CD14-positive monocyte (primary cell): Measurements from ENCODE around the gene BMP4. TPM values are rescaled to one million over a fixed set of nuclear protein-coding genes. Genes with fewer than 3 reads are reported as not detected.

Experiments
- DNase-seq, 3 donors: peaks; one replicate each; pipeline ENCODE4 v3.0.0-alpha.2; 2011 to 2022
- H2AFZ ChIP-seq: 2 replicates; pipeline ENCODE4 v1.6.0; 2012; ENCODE audit warnings: mild to moderate bottlenecking, low read depth, low read length, inconsistent platforms; ENCODE audit not compliant: insufficient read depth, poor library complexity, severe bottlenecking
- H3K27ac ChIP-seq, 2 donors: 1 replicate in 1 of 2; 2 replicates in 1 of 2; pipeline ENCODE4 v1.5.1; 2012 to 2013; ENCODE audit warnings: low read length in 2 of 2, control low read depth in 1 of 2, inconsistent platforms in 1 of 2, low read depth in 1 of 2, mild to moderate bottlenecking in 1 of 2
- H3K27me3 ChIP-seq, 2 donors: one replicate each; pipeline versions ENCODE4 v1.6.0 to v1.6.1; 2011 to 2013; ENCODE audit warnings: low read length in 2 of 2; ENCODE audit not compliant: control insufficient read depth in 2 of 2, insufficient read depth in 2 of 2
- H3K36me3 ChIP-seq, 2 donors: replicated peaks in 1 of 2; 1 replicate in 1 of 2; 2 replicates in 1 of 2; pipeline versions ENCODE4 v1.5.1 to v1.6.1; 2012 to 2013; ENCODE audit warnings: low read length in 2 of 2, control low read depth in 1 of 2, inconsistent platforms in 1 of 2, mild to moderate bottlenecking in 1 of 2; ENCODE audit not compliant: insufficient read depth in 2 of 2, control insufficient read depth in 1 of 2
- H3K4me1 ChIP-seq, 2 donors: 1 replicate in 1 of 2; 2 replicates in 1 of 2; pipeline versions ENCODE4 v1.5.1 to v1.6.1; 2012 to 2013; ENCODE audit warnings: low read length in 2 of 2, control low read depth in 1 of 2, inconsistent platforms in 1 of 2, mild to moderate bottlenecking in 1 of 2, moderate library complexity in 1 of 2; ENCODE audit not compliant: insufficient read depth in 2 of 2, control insufficient read depth in 1 of 2
- H3K4me2 ChIP-seq: replicated peaks from 2 replicates; pipeline ENCODE3; 2012; ENCODE audit warnings: low read length, moderate library complexity, mild to moderate bottlenecking; ENCODE audit not compliant: poor library complexity, severe bottlenecking; ENCODE audit errors: extremely low read depth
- H3K4me3 ChIP-seq, 3 experiments: fragments of 200-600 bp in 1 of 3; sonication (generic) in 1 of 3; replicated peaks in 1 of 3; 1 replicate in 2 of 3; 2 replicates in 1 of 3; pipeline ENCODE4 v1.5.1; 2011 to 2013; ENCODE audit warnings: low read length in 3 of 3, mild to moderate bottlenecking in 3 of 3, control low read depth in 2 of 3, low read depth in 2 of 3, inconsistent platforms in 1 of 3, moderate library complexity in 1 of 3
- H3K79me2 ChIP-seq: 2 replicates; pipeline ENCODE4 v1.6.0; 2012; ENCODE audit warnings: mild to moderate bottlenecking, control low read depth, inconsistent platforms, low read length, moderate library complexity; ENCODE audit not compliant: insufficient read depth
- H3K9ac ChIP-seq: 2 replicates; pipeline ENCODE4 v1.6.0; 2017; ENCODE audit warnings: low read length, mild to moderate bottlenecking; ENCODE audit not compliant: insufficient read depth, poor library complexity, severe bottlenecking
- H3K9me3 ChIP-seq, 2 donors: replicated peaks in 1 of 2; 1 replicate in 1 of 2; 2 replicates in 1 of 2; pipeline versions ENCODE4 v1.5.1 to v1.6.1; 2012 to 2013; ENCODE audit warnings: low read length in 2 of 2, control low read depth in 1 of 2; ENCODE audit not compliant: control insufficient read depth in 1 of 2, insufficient read depth in 1 of 2
- H4K20me1 ChIP-seq: 2 replicates; pipeline ENCODE4 v1.6.0; 2012; ENCODE audit warnings: mild to moderate bottlenecking, low read length, control low read depth, moderate library complexity; ENCODE audit not compliant: insufficient read depth
- H3K27ac Mint-ChIP-seq, 7 donors: one replicate each; pipeline ENCODE4 v1.8.0; 2020; ENCODE audit warnings: mild to moderate bottlenecking in 7 of 7, mixed read lengths in 7 of 7, moderate library complexity in 6 of 7, inconsistent platforms in 2 of 7
- H3K27me3 Mint-ChIP-seq, 3 donors: one replicate each; pipeline ENCODE4 v1.8.0; 2021 to 2022; ENCODE audit warnings: low read depth in 3 of 3, mild to moderate bottlenecking in 3 of 3, mixed read lengths in 3 of 3, moderate library complexity in 3 of 3, inconsistent platforms in 1 of 3
- H3K36me3 Mint-ChIP-seq, 2 donors: one replicate each; pipeline ENCODE4 v1.8.0; 2020; ENCODE audit warnings: mixed read lengths in 2 of 2, inconsistent platforms in 1 of 2, mild to moderate bottlenecking in 1 of 2
- H3K4me1 Mint-ChIP-seq: one replicate; pipeline ENCODE4 v1.8.0; 2020; ENCODE audit warnings: mild to moderate bottlenecking, mixed read lengths
- H3K4me3 Mint-ChIP-seq, 2 donors: one replicate each; pipeline ENCODE4 v1.8.0; 2020; ENCODE audit warnings: mild to moderate bottlenecking in 2 of 2, mixed read lengths in 2 of 2, moderate library complexity in 1 of 2
- H3K9me3 Mint-ChIP-seq, 7 donors: one replicate each; pipeline ENCODE4 v1.8.0; 2020 to 2022; ENCODE audit warnings: mixed read lengths in 7 of 7, mild to moderate bottlenecking in 6 of 7, moderate library complexity in 6 of 7, inconsistent platforms in 2 of 7
- CTCF ChIP-seq: fragments of 200-600 bp; IDR thresholded peaks from one replicate; pipeline ENCODE4 v1.8.0; 2022; ENCODE audit warnings: antibody characterized with exemption, mild to moderate bottlenecking
- WGBS: methylation state at CpG from one replicate; pipeline ENCODE4 v1.1.5; 2013; ENCODE audit warnings: missing lambda C conversion rate; ENCODE audit not compliant: insufficient coverage; 5-methylcytosine and 5-hydroxymethylcytosine counted together
- intact Hi-C, 2 donors: fragments of 100-400 bp; cut with micrococcal nuclease; formaldehyde crosslinking; loops; one replicate each; pipeline versions ENCODE4 v1.15.0 to v1.15.1; 2023
- polyA plus RNA-seq, 3 donors: library from polyadenylated mRNA; depleted of rRNA in 1 of 3; unstranded in 2 of 3; stranded (reverse) in 1 of 3; fragments of 300-500 nt in 2 of 3; fragments of >200 nt in 1 of 3; fragmentation: Illumina TruSeq in 2 of 3; gene quantifications; 1 replicate in 2 of 3; 2 replicates in 1 of 3; pipeline ENCODE4 v1.2.3, GENCODE V29; 2012 to 2021

Gene BMP4
- polyA plus RNA-seq, 3 donors = 0.28 TPM; not detected in 2

- intact Hi-C loops = no loop called here
- DNase-seq = no peak
- no peak overlapping the region for H3K4me3 ChIP-seq
- Mint-ChIP-seq H3K27ac (no peak overlapping the region), H3K36me3 (no peaks in the 10 kb centered on the region), H3K4me1 (no peaks in the 10 kb centered on the region), H3K4me3 (no peak overlapping the region), H3K27me3 (peaks cover 2 to 6% (median 3%) of the 10 kb centered on the region in 3 donors), H3K9me3 (peaks cover 0 to 11% (median 0%) of the 10 kb centered on the region in 7 donors)
- no peak overlapping the region for H3K9ac ChIP-seq
- no peak overlapping the region for H3K27ac ChIP-seq
- 82% methylated on average over 5 of the region's 5 CpGs for WGBS
- no peaks in the 10 kb centered on the region for H3K9me3 ChIP-seq
- H3K27me3 ChIP-seq = no peaks in the 10 kb centered on the region
- no peak overlapping the region for H2AFZ ChIP-seq
- no peak overlapping the region for H3K4me2 ChIP-seq
- no peaks in the 10 kb centered on the region for H3K79me2 ChIP-seq
- TF ChIP-seq CTCF = no peak
- H3K4me1 ChIP-seq = no peaks in the 10 kb centered on the region
- no peaks in the 10 kb centered on the region for H4K20me1 ChIP-seq
- H3K36me3 ChIP-seq = no peaks in the 10 kb centered on the region
Observed at GRCh38 chr14:53927171-53927570, 29.5 kb downstream of the BMP4 start.

DNA sequence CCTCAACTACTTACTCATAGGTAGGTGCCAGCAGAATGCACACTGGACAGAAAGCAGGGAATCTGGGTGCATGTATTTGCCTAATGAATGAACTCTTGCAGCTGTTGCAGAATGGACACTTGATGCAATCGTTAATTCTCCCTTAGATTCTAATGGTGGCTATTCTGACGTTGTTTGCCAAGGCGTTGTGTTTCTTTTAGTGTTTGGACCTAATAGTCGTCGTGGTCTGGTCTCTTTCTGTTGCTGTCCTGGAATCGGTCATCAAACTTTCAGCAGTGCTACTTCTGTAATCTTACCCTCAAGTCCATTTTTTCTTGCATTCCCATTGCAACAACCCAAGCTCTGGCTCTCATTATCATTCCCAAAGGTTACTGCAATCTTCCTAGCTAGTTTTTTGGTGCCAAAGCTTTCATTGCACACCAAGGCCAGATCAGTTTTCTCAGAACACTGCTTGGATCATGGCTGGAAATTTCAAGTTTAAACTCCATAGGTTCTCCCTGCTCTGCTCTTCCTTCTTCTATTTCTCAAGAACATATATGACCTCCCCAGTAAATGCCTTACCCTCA, 31.3 kb downstream of the BMP4 start:
- H3K9me3 Mint-ChIP-seq = peaks cover 0 to 11% (median 0%) of the 10 kb centered on the region in 7 donors
- no peaks in the 10 kb centered on the region for H3K9me3 ChIP-seq
- no peak overlapping the region for H3K27ac Mint-ChIP-seq
- no peak overlapping the region for H3K27ac ChIP-seq
- no peaks in the 10 kb centered on the region for H3K27me3 ChIP-seq
- no peak overlapping the region for H3K4me3 ChIP-seq
- H3K4me3 Mint-ChIP-seq = no peak overlapping the region
- no peaks in the 10 kb centered on the region for H4K20me1 ChIP-seq
- H3K4me1 ChIP-seq = no peaks in the 10 kb centered on the region
- H3K36me3 ChIP-seq = no peaks in the 10 kb centered on the region
- no peak for TF ChIP-seq CTCF
- no peaks in the 10 kb centered on the region for H3K79me2 ChIP-seq
- H3K4me1 Mint-ChIP-seq = no peaks in the 10 kb centered on the region
- DNase-seq = no peak
- no peak overlapping the region for H2AFZ ChIP-seq
- 100% methylated on average over 5 of the region's 6 CpGs for WGBS
- H3K4me2 ChIP-seq = no peak overlapping the region
- intact Hi-C loops = no loop called here
- H3K36me3 Mint-ChIP-seq = no peaks in the 10 kb centered on the region
- H3K27me3 Mint-ChIP-seq = peaks cover 2 to 6% (median 3%) of the 10 kb centered on the region in 3 donors
- no peak overlapping the region for H3K9ac ChIP-seq
